ENCODE measurements around the gene CCL26. TPM values are rescaled to one million over a fixed set of nuclear protein-coding genes. Genes with fewer than 3 reads are reported as not detected.
"Not testable (repeated sequence)": the region's sequence is repeated elsewhere in the genome, so short reads cannot be mapped to it uniquely, and the experiment has no call there.

CCL26 gene
- total and polyA plus RNA-seq, 2 of the 13 experiments (the other 11 are each of a cell fraction or from before 2014, with no cell fraction given), result 0.16 TPM; not detected in 1

DNA sequence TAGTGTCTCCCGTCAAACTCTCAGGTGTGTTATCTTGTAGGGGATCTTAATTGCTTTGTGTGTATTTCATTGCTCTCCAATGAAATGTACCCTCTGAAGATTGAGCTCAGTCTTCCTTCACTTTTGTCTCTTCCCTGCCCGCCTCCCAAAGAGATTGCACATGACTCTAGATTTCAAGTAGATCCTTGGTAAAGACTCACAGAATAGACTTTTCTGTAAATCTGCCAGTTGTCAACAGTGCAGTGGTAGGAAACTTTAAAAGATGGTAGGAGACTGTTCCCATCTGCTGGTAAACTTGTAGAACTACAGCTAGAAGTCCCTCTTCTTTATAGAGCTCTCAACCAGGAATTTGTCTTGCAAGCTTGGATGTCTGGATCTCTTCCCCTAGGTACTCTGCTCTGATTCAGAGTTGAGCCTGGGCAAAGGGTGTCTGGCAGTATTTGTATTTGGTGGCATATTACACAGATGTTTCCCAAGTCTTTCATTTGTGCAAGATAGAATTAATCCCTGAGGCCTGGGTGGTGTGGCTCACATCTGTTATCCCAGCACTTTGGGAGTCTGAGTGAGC lies 9.6 kb downstream of the CCL26 start (continued):
- TF ChIP-seq, protein P1, sequence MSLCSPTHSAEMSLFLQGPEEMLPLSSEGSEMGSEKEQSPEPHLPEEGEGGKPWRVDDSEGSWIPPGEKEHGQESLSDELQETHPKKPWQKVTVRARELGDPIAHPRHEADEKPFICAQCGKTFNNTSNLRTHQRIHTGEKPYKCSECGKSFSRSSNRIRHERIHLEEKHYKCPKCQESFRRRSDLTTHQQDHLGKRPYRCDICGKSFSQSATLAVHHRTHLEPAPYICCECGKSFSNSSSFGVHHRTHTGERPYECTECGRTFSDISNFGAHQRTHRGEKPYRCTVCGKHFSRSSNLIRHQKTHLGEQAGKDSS (CRISPR knock-in tag; IDR thresholded peaks at IDR 0.05; ENCODE audit: borderline replicate concordance, low read depth), result no peak
- TF ChIP-seq RAD21 (CRISPR knock-in tag; IDR thresholded peaks at IDR 0.05), result peak; percentile 82
- TF ChIP-seq, protein P2, sequence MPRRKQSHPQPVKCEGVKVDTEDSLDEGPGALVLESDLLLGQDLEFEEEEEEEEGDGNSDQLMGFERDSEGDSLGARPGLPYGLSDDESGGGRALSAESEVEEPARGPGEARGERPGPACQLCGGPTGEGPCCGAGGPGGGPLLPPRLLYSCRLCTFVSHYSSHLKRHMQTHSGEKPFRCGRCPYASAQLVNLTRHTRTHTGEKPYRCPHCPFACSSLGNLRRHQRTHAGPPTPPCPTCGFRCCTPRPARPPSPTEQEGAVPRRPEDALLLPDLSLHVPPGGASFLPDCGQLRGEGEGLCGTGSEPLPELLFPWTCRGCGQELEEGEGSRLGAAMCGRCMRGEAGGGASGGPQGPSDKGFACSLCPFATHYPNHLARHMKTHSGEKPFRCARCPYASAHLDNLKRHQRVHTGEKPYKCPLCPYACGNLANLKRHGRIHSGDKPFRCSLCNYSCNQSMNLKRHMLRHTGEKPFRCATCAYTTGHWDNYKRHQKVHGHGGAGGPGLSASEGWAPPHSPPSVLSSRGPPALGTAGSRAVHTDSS (CRISPR knock-in tag; conservative IDR thresholded peaks at IDR 0.05), result no peak
- TF ChIP-seq, protein P3, sequence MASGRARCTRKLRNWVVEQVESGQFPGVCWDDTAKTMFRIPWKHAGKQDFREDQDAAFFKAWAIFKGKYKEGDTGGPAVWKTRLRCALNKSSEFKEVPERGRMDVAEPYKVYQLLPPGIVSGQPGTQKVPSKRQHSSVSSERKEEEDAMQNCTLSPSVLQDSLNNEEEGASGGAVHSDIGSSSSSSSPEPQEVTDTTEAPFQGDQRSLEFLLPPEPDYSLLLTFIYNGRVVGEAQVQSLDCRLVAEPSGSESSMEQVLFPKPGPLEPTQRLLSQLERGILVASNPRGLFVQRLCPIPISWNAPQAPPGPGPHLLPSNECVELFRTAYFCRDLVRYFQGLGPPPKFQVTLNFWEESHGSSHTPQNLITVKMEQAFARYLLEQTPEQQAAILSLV (CRISPR knock-in tag; IDR thresholded peaks at IDR 0.05; ENCODE audit: borderline replicate concordance), result no peak
- TF ChIP-seq, protein P4, sequence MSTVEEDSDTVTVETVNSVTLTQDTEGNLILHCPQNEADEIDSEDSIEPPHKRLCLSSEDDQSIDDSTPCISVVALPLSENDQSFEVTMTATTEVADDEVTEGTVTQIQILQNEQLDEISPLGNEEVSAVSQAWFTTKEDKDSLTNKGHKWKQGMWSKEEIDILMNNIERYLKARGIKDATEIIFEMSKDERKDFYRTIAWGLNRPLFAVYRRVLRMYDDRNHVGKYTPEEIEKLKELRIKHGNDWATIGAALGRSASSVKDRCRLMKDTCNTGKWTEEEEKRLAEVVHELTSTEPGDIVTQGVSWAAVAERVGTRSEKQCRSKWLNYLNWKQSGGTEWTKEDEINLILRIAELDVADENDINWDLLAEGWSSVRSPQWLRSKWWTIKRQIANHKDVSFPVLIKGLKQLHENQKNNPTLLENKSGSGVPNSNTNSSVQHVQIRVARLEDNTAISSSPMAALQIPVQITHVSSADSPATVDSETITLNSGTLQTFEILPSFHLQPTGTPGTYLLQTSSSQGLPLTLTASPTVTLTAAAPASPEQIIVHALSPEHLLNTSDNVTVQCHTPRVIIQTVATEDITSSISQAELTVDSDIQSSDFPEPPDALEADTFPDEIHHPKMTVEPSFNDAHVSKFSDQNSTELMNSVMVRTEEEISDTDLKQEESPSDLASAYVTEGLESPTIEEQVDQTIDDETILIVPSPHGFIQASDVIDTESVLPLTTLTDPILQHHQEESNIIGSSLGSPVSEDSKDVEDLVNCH (CRISPR knock-in tag; IDR thresholded peaks at IDR 0.05), result no peak
- no peak for TF ChIP-seq HNF4A (CRISPR knock-in tag; IDR thresholded peaks at IDR 0.05)
- TF ChIP-seq, protein P5, sequence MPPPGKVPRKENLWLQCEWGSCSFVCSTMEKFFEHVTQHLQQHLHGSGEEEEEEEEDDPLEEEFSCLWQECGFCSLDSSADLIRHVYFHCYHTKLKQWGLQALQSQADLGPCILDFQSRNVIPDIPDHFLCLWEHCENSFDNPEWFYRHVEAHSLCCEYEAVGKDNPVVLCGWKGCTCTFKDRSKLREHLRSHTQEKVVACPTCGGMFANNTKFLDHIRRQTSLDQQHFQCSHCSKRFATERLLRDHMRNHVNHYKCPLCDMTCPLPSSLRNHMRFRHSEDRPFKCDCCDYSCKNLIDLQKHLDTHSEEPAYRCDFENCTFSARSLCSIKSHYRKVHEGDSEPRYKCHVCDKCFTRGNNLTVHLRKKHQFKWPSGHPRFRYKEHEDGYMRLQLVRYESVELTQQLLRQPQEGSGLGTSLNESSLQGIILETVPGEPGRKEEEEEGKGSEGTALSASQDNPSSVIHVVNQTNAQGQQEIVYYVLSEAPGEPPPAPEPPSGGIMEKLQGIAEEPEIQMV (CRISPR knock-in tag; IDR thresholded peaks at IDR 0.05; ENCODE audit: low read depth), result no peak
- TF ChIP-seq ZNF260 (CRISPR knock-in tag; IDR thresholded peaks at IDR 0.05; ENCODE audit: borderline replicate concordance, low read depth), result no peak
- TF ChIP-seq YEATS2 (CRISPR knock-in tag; IDR thresholded peaks at IDR 0.05; ENCODE audit: borderline replicate concordance), result no peak
- TF ChIP-seq SMC3 (IDR thresholded peaks at IDR 0.05; ENCODE audit: low read length), result peak; percentile 88
- TF ChIP-seq STAG1 (CRISPR knock-in tag; IDR thresholded peaks at IDR 0.05), result peak; percentile 91
- no peak for TF ChIP-seq ZNF761 (CRISPR knock-in tag; conservative IDR thresholded peaks at IDR 0.05)
- TF ChIP-seq REXO4 (CRISPR knock-in tag; IDR thresholded peaks at IDR 0.05; ENCODE audit: borderline replicate concordance), result no peak
- TF ChIP-seq JARID2 (CRISPR knock-in tag; IDR thresholded peaks at IDR 0.05; ENCODE audit: insufficient replicate concordance), result no peak

DNA sequence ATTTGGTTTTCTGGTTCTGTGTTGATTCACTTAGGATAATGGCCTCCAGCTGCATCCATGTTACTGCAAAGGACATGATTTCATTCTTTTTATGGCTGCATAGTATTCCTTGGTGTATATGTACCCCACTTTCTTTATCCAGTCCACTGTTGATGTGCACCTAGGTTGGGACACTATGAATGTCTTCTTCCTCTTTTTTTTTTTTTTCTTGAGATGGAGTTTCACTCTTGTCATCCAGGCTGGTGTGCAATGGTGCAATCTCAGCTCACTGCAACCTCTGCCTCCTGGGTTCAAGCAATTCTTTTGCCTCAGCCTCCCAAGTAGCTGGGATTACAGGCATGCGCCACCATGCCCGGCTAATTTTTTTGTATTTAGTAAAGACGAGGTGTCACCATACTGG lies 10.2 kb downstream of the CCL26 start:
- H3K4me3 ChIP-seq (replicated peaks in 1 of 3; ENCODE audit: insufficient read depth in 1 of 3, low read depth in 2 of 3, low read length in 3 of 3); in situ Hi-C loops (cut with HindIII; ENCODE audit: extremely low pct_ligation_motif_present, low pct_unique_long_range_greater_than_20kb); H3K9ac ChIP-seq (ENCODE audit: insufficient read depth, low read depth, low read length); BruUV-seq (replicated peaks); H3K4me1 ChIP-seq (ENCODE audit: insufficient read depth, low read length); FAIRE-seq; H3K79me2 ChIP-seq (ENCODE audit: insufficient read depth, low read length); DNase-seq (ENCODE audit: low spot score); H2AFZ ChIP-seq (ENCODE audit: low read length); ATAC-seq; H3K27me3 ChIP-seq (ENCODE audit: control insufficient read depth in 1 of 2, insufficient read depth in 2 of 2, low read length in 2 of 2); H4K20me1 ChIP-seq (ENCODE audit: insufficient read depth, low read length); H3K27ac ChIP-seq (ENCODE audit: extremely low read length, insufficient read depth, low read length); H3K9me3 ChIP-seq (ENCODE audit: low read length); H3K36me3 ChIP-seq (replicated peaks in 1 of 2; ENCODE audit: control insufficient read depth in 1 of 2, insufficient read depth in 2 of 2, low read length in 2 of 2); H3K4me2 ChIP-seq (ENCODE audit: low read depth, low read length): not testable (repeated sequence)
- WGBS (ENCODE audit: low lambda C conversion rate), result 44% methylated on average over 3 of the region's 3 CpGs
- ChIA-PET POLR2A (interaction anchor here (1.0 kb wide), 1 partner anchor 23 kb away, joined by 3 read pairs; no protein-coding TSS in a partner anchor), CTCF (ENCODE audit: low intra/inter-chr PET ratio, low total read pairs) (interaction anchor here (1.7 to 2.2 kb wide), 2 partner anchors 112 to 147 kb away, joined by 7 to 8 read pairs; no protein-coding TSS in a partner anchor)
- intact Hi-C loops (cut with micrococcal nuclease; ENCODE audit: unreplicated experiment), result loop anchor here (5.0 kb wide), 1 partner anchor 144 kb away; no protein-coding TSS in a partner anchor

All from HepG2 (cell line).